GM21619 (cell line): ENCODE measurements around the gene ACSM5.
A peak's percentile ranks its signal among the peaks of the same experiment; 100 is the strongest.
"Not testable (repeated sequence)": the region's sequence is repeated elsewhere in the genome, so short reads cannot be mapped to it uniquely, and the experiment has no call there.

Source experiments
- ATAC-seq: cut with Tn5 transposase; IDR thresholded peaks from one replicate; pipeline ENCODE4 v1.9.1; 2021; ENCODE audit not compliant: unreplicated experiment

Gene ACSM5

DNA sequence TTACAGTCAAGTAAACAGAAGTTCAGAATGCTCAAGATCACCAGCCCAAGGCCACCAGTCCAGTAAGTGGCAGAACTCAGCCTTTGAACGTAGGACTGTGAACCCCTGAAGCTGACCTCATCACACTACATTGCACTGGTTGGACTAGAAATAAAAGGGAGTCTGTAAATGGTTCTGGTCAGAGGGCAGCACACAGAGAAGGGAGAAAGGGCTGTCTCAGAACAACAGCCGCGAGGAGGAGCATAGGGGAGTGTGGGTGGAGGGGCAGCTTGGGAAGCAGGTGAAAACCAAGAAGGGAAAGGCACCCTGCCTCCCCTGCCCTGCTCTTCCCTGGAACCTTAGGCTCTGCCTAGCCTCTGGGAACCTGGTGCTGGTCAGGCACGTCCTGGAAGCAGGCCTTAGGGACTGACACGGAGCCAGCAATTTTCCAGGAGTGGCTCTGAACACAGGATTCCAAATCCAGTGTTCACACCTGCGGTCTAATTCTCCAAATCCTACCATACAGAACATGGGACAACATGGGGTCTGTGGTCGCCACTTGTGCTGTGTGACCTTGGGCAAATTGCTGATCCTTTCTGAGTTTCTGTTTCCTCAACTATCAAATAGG lies 11.8 kb upstream of the ACSM5 start:
- ATAC-seq: no peak

DNA sequence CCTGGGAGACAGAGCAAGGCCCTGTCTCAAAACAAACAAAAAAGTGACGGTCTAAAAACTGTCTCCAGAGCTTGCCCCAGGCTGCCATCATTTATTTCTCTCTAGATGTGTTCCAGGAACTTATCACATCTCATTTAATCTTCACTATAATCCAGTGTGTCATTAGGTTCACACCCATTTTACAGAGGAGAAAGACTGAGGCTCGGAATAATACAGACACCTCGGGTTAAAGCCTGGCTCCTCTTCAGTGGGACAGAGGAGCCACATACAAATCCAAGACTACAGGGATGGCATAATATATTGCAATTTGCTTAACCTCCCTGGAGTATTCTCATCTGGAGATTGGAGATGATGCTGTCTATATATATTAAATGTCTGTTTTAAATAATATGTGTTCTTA lies 10.7 kb upstream of the ACSM5 start:
- ATAC-seq: no peak

DNA sequence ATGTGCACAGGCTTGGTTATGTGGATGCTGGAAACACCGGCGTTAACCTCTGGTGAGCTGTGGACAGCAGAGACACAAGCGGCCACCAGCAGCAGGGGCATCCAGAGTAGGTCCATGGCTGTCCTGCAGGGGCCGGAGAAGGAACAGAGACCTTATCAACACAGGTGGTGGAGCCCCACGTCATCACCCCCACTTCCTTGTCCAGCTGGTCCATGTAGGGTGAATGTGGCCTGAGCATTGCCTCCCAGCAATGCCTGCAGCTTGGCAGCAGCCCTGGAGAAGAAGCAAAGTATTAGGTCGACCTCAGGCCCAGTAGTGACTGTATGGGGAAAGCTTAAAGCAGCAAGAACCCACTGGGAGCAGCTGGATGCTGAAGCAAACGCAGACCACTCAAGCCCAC lies 10.1 kb upstream of the ACSM5 start:
- no peak for ATAC-seq

DNA sequence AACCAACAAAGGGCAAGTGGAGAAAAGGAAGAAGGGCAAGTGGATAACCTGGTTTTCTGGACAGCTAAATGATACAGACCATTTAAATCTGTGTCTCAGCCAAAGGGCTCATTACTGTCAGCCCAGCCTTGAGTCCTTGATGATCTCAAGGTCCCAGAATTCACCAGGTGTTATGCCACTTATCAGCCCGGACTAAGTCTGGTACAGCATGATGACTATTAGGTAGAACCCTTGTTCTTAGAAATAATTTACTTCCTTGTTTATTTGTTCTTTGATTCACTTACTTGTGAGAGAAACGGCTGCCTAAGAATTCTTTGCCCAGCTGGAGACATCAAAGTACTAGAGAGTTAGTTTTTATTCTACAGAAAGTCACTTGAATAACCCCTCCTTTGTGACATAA lies 8.3 kb upstream of the ACSM5 start:
- ATAC-seq: no peak

DNA sequence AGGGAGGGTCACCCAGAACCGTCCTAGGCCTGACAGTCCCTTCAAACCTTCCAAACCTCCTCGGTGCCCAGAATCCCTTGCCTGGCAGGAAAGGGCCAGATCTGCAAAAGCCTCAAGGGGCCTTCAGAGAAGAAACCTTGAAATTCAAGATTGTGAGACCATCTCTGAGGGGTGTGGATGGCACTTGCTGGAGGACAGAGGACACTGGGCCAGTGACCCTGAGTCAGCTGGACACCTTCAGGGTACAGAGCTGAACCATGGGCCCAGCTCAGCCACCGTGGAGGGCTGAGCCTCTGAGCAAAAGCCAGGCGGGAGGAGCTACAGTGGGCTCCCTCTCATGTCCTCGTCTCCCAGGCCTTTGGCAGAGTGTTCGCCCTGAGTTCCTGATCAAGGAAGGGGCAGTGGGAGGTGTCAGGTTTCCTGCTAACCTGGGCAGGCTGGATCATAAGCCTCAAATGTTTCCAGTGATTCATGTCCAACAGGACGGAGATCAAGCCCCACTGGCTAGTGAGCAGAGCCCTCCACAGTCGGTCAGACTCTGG lies 7.8 kb upstream of the ACSM5 start:
- no peak for ATAC-seq

DNA sequence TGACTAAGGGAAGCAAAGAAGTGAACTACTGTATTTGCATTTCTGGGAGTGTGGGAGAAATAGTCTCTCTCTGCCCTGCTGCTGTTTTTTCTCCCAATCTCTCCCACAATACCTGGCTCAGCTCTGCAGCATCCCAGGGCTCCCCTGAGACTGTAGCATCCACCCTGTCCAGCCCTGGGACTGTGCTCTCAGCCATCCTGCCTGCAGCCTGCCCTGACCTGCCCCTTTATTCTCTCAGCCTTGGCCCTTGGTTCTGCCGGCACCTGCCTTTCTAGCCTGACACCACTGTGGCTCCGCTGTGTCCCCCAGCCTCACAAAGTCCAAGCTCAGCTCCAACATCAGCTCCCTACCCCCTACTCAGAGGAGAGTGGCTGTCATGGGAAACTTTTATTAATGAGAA lies 6.7 kb upstream of the ACSM5 start:
- no peak for ATAC-seq

DNA sequence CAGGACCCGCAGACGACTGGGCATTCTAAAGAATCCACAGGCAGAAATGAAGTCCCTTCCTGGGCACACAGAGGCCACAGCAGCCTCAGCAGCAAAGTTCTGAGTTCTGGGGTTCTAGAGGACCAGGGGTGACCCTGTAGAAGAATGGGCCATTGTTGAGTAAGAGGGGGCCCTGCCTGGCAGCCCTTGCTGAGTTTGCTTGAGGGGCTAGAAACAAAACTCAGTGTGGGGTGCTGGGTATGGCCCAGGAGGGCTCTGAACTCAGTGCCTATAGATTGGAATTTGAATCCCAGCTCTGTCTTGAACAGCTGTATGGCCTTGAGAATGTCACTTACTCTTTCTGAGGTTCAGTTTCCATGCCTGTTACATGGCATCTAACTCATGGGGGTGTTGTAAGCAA lies 4.7 kb upstream of the ACSM5 start, which contains the start of gene PDILT:
Gene PDILT (minus strand): TSS at position 101 of the 400 bp plus-strand sequence. CDS start 5,437 bp downstream, outside the sequence.
- no peak for ATAC-seq

DNA sequence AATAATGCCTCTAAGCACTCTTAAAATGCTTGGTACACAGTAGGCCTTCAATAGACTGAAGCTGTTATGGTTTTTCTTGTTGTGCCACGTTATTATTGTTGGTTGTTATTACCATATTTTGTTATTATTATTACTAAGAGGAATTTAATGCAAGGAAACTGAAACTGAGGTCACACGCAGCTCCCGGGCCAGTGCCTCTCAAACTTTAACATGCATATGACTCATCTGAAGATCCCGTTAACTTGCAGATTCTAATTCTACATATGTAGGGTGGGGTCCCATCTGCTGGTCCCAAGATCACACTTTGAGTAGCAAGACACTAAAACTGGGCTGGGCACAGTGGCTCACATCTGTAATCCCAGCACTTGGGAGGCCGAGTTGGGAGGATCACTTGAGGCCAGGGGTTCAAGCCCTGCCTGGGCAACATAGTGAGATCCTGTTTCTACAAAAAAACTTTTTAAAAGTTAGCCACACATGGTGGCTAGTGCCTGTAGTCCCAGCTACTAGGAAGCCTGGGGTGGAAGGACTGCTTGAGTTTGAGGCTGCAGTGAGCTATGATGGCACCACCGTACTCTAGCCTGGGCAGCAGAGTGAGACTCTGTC lies 888 bp downstream of the ACSM5 start:
- peak; percentile 84 for ATAC-seq

DNA sequence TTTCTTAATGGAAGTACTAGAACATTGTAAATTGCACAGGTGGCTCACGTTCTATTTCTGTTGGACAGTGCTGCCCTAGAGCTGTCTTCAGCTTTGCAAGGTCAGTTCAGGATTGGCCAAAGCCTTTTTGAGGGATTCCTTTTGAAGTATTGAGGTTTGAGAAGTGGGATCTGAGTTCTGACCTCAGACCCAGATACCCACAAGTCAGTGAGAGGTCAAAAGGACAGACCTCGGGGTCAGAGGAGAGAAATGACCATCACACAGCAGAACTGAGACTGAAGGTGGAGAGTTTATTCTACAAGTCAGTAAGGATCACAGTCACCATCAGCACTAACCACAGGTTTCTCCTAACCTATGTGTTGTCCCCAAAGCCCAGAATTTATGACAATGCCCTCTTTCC lies 1.7 kb downstream of the ACSM5 start:
- no peak for ATAC-seq

DNA sequence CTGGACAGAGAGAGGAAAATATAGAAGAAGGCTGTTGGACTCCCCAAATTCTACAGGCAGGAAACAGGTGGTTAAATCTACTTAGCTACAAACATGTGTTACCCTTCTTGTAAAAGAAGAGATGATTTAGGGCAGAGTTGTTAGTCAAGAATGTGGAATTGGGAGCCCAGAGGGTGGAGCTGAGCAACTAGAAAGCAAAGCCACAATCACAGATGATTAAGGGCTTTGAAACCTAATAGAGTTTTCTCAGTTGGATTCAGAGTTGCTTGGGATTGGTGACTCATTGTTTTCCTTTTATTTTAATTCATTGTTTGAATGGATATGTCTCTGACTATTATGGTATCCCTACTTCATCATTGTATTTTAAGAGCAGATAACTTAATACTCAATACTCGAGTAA lies 6.2 kb downstream of the ACSM5 start:
- no peak for ATAC-seq

DNA sequence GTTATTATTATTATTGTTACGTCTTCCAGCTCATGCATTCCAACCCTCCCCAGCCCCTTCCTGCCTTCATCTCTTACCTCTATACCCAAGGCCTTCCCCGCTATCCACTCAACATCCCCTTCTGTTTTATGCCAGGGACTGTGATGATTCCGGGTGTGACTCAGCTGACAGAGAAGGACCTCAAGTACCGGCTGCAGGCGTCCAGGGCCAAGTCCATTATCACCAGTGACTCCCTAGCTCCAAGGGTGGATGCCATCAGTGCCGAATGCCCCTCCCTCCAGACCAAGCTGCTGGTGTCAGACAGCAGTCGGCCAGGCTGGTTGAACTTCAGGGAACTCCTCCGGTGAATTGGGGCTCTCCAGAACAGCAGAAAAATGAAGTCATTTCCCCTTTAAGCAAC lies 9.8 kb downstream of the ACSM5 start:
- not testable (repeated sequence) for ATAC-seq

DNA sequence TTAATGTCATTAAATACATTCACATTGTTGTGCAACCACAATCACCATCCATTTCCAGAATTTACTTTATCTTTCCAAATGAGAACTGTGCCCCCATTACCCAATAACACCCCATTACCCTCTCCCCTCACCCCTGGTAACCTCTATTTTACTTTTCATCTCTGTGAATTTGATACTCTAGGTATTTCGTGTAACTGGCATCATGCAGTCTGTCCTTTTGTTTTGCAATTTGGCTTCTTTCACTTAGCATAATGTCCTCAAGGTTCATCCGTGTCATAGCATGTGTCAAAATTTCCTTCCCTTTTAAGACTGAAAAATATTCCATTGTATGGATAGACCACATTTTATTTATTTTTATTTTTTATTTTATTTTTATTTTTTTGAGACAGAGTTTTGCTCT lies 12.4 kb downstream of the ACSM5 start:
- not testable (repeated sequence) for ATAC-seq

DNA sequence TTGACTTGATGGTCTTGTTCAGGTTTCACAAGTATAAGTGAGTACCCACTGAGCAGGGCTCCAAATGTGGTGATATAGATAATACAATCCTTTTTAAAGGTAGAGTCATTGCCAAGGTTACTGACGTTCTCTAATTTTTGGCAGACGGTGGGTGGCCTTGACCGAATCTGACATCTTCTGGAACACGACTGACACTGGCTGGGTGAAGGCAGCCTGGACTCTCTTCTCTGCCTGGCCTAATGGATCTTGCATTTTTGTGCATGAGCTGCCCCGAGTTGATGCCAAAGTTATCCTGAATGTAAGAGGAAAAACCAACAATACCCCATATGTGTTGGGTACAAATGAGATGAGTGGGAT lies 14.4 kb downstream of the ACSM5 start:
- ATAC-seq: not testable (repeated sequence)

DNA sequence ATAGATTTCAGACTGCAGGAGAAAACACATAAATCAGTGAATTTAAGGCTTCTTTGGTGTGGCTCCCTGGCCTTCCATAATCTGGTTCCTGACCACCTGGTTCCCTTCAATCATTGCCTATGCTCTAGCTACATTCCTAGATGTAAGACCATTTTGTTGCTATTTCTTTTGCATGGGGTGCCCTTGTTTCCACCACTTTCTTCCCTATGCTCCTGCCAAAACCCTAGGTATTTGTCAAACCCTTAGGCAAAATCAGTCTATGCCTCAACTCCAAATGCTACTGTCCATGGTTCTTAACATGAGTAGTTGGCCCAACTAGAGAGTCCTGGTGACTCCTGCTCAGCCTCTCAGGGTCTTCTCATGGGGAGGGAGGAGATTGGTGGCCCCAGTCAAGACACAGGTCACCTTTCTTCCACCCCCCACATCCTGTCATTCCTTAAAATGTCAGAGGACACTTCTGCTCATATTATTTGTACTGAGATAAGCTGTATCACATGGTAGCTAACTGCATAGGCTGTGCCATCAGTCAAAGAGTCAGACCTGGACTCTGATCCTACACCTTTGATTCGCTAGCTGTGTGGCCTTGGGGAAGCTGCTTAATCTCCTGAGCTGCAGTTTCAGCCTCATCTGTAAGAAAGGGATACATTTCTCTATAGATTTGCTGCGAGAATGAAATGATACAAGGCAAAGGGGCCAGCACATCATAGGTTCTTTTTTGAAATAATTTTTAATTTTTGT lies 15.0 kb downstream of the ACSM5 start:
- ATAC-seq: no peak

DNA sequence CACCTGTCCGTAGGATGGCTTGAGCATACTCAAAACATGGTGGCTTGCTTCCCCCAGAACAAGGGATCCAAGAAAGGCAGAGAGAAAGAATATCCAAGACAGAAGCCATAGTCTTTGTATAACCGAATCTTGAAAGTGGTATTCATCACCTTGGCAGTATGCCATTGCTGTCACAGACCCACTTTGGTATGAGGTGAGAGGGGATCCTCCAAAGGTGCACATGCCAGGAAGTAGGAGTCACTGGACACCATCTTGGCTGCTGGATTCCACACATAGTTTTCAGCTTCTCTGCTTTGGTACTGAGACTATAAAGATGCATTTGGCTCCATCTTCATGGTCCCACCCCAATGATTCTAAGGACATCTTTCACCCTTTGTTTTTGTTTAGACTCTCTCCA lies 18.1 kb downstream of the ACSM5 start:
- ATAC-seq: not testable (repeated sequence)

DNA sequence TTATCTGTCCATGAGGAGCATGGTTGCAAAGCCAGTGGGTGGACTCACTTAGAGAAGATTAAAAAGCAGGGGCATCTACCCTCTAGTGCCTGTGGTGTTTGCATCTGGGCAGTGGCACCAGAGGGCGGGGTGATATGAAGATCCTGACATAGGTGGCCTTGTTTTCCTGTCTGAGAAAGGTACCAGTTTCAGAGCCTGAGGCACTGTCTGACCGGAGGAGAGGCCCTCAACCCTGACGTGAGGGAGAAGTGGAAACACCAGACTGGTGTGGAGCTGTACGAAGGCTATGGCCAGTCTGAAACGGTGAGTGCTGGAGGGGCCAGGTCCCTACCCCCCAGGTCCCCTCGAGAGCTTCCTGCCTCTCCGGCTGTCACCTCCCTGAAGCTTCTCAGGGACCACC lies 20.2 kb downstream of the ACSM5 start:
- not testable (repeated sequence) for ATAC-seq

DNA sequence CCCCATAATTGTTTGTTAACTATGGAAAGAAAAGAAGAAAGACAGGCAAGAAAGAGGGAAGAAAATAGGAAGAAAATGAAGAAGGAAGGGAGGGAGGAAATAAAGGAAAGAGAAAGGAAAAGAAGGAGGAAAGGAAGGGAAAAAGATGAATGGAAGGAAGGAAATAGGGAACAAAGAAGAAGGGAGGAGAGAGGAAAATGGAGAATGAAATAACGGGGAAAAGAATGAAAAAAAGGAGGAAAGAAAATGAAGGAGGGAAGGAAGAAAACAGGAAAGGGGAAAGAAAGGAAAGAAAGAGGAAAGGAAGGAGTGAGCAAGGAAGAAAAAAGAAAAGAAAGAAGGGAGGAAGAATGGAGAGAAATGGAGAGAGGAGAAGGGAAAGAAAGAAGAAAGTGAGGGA lies 21.1 kb downstream of the ACSM5 start:
- ATAC-seq: not testable (repeated sequence)

DNA sequence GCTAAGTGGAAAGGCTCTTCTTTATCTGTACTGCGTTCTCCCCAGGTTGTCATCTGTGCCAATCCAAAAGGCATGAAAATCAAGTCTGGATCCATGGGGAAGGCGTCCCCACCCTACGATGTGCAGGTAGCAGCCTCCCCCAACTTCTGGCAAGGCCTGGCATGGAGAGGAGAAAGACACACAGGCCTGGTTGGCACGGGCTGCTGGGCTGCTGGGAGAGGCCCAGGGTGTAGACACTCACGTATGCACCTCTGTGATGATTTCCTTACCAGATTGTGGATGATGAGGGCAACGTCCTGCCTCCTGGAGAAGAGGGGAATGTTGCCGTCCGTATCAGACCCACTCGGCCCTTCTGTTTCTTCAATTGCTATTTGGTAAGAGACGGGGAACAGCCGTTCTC lies 21.6 kb downstream of the ACSM5 start:
- no peak for ATAC-seq

DNA sequence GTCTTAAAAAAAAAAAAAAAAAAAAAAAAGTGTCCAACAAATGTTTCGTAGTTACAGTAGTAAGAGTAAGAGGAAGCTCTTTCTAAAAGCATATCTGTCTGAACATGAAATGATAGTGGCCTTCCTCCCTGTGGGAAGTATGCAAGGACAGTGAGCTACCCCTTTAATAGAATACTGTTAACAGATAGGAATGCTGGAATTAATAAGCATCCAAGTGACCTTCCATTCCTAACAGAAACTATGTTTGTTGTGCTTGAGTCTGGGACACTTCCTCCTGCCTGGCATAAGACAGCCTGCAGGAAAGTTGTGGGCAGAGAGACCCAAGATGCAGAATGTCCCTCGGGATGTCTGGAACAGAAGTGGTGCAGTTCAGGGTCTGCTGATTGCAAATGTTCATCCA lies 29.6 kb downstream of the ACSM5 start:
- not testable (repeated sequence) for ATAC-seq

DNA sequence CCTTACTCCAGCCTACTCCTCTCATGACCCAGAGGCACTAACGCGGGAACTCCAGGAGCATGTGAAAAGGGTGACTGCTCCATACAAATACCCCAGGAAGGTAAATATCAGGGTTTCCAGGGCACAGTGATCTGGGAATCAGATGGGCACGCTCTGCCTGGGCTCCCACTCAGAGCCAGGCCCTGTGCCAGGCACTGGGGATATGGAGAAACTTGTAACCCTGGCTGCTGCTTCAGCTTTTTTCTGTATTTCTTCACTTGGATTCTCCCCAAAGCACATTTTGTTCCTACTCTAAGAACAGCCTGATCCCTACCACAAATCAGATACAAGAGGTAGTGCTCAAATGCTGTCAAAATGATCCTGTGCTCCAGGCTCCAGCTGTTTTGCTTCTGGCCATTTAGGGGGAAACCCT lies 30.5 kb downstream of the ACSM5 start:
- not testable (repeated sequence) for ATAC-seq

DNA sequence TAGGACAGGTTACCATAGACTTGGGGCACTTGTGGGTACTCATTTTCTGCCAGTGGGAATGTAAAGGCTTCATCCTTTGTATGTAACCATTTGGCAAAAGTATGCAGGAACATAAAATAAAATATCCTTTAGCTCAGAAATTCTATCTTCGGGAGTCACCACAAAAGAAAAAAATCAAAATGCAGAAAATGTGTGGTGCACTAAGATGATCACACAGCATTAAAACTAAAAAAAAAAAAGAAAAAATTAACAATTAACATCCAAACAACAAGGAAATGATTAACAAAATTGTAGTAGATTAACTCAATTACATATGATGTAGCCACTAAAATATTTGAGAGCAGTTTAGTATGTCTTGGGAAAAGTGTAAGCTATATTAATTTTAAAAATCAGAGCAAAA lies 31.4 kb downstream of the ACSM5 start:
- not testable (repeated sequence) for ATAC-seq

DNA sequence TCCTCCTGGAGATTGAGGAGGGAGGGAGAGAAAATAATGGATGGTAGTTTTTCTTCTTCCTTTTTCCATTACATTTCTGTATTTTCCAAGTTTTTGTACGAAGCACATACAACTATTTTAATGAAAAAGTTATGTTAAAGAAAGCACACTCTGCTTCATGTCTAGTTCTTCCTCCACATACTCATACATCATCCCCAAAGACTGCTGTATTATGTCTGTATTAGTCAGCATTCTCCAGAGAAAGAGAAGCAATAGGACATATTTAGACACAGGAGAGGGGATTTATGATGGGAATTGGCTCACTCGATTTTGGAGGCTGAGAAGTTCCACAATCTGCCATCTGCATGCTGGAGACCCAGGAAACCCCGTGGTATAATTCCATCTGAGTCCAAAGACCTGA lies 31.9 kb downstream of the ACSM5 start:
- ATAC-seq: no peak
